Mesendoderm (in vitro differentiated cells): ENCODE data around the gene CCDC187.
A peak's percentile ranks its signal among the peaks of the same experiment; 100 is the strongest.

ENCODE experiments used
- DNase-seq: peaks from one replicate; pipeline ENCODE4 v3.0.0; 2013
- H2AK5ac ChIP-seq: 2 replicates; pipeline ENCODE4 v1.6.1; 2013; ENCODE audit warnings: low read length, inconsistent platforms
- H2BK120ac ChIP-seq: 2 replicates; pipeline ENCODE4 v1.6.1; 2013; ENCODE audit warnings: low read depth, mild to moderate bottlenecking, low read length, moderate library complexity, mixed read lengths
- H2BK15ac ChIP-seq: replicated peaks from 2 replicates; pipeline ENCODE4 v1.6.1; 2013; ENCODE audit warnings: low read depth, mild to moderate bottlenecking, moderate library complexity
- H2BK5ac ChIP-seq: 2 replicates; pipeline ENCODE4 v1.6.1; 2013; ENCODE audit warnings: low read length, inconsistent platforms
- H3K18ac ChIP-seq: 2 replicates; pipeline ENCODE4 v1.6.1; 2013; ENCODE audit warnings: mild to moderate bottlenecking, low read length, mixed read lengths
- H3K23ac ChIP-seq: one replicate; pipeline ENCODE4 v1.6.1; 2013; ENCODE audit warnings: low read length
- H3K27ac ChIP-seq: 2 replicates; pipeline ENCODE4 v1.5.1; 2013; ENCODE audit warnings: low read depth, mild to moderate bottlenecking, inconsistent platforms, low read length, moderate library complexity
- H3K27me3 ChIP-seq: 2 replicates; pipeline ENCODE4 v1.6.1; 2013; ENCODE audit warnings: low read length, control low read depth, mild to moderate bottlenecking, inconsistent platforms; ENCODE audit not compliant: insufficient read depth, poor library complexity
- H3K36me3 ChIP-seq: 2 replicates; pipeline ENCODE4 v1.6.1; 2013; ENCODE audit warnings: low read length, inconsistent platforms; ENCODE audit not compliant: control insufficient read depth, insufficient read depth
- H3K4ac ChIP-seq: one replicate; pipeline ENCODE4 v1.6.1; 2013; ENCODE audit warnings: low read depth, mild to moderate bottlenecking, low read length, moderate library complexity
- H3K4me1 ChIP-seq: 2 replicates; pipeline ENCODE4 v1.6.1; 2013; ENCODE audit warnings: low read depth, low read length, inconsistent platforms; ENCODE audit not compliant: control insufficient read depth
- H3K4me2 ChIP-seq: 2 replicates; pipeline ENCODE4 v1.6.1; 2013; ENCODE audit warnings: low read length
- H3K4me3 ChIP-seq: 2 replicates; pipeline ENCODE4 v1.5.1; 2013; ENCODE audit warnings: mild to moderate bottlenecking, low read length
- H3K56ac ChIP-seq: one replicate; pipeline ENCODE4 v1.6.1; 2013; ENCODE audit warnings: low read length
- H3K79me1 ChIP-seq: 2 replicates; pipeline ENCODE4 v1.6.1; 2013; ENCODE audit warnings: low read length, inconsistent platforms
- H3K79me2 ChIP-seq: 2 replicates; pipeline ENCODE4 v1.6.1; 2013; ENCODE audit warnings: mild to moderate bottlenecking, low read length; ENCODE audit not compliant: control insufficient read depth, insufficient read depth
- H3K9ac ChIP-seq: 2 replicates; pipeline ENCODE4 v1.6.1; 2013; ENCODE audit warnings: low read length, inconsistent platforms
- H4K5ac ChIP-seq: one replicate; pipeline ENCODE4 v1.6.1; 2013; ENCODE audit warnings: low read length
- H4K8ac ChIP-seq: one replicate; pipeline ENCODE4 v1.6.1; 2013; ENCODE audit warnings: low read depth, mild to moderate bottlenecking, control low read depth, low read length, moderate library complexity
- WGBS: extraction: QIAGEN DNeasy Blood & Tissue Kit; methylation state at CpG from one replicate; pipeline ENCODE4 v1.1.7; 2013; ENCODE audit warnings: low lambda C conversion rate, missing lambda C conversion rate; ENCODE audit not compliant: insufficient coverage; ENCODE audit errors: extremely low coverage; 5-methylcytosine and 5-hydroxymethylcytosine counted together

The CCDC187 gene

GRCh38 chr9:136258786-136259516 lies 44.9 kb downstream of the CCDC187 start:
- no peak overlapping the region for H3K27ac ChIP-seq
- H4K5ac ChIP-seq = no peak overlapping the region
- H2AK5ac ChIP-seq = no peak overlapping the region
- WGBS = no CpG with 5 or more reads among the region's 22 CpGs
- no peaks in the 10 kb centered on the region for H3K79me1 ChIP-seq
- H3K9ac ChIP-seq = no peak overlapping the region
- no peak overlapping the region for H2BK120ac ChIP-seq
- no peak overlapping the region for H3K56ac ChIP-seq
- no peaks in the 10 kb centered on the region for H3K79me2 ChIP-seq
- H3K4me1 ChIP-seq = no peaks in the 10 kb centered on the region
- H3K36me3 ChIP-seq = no peaks in the 10 kb centered on the region
- no peaks in the 10 kb centered on the region for H3K27me3 ChIP-seq
- no peak for DNase-seq
- no peak overlapping the region for H3K4me2 ChIP-seq
- H3K23ac ChIP-seq = no peak overlapping the region
- no peak overlapping the region for H4K8ac ChIP-seq
- no peak overlapping the region for H3K18ac ChIP-seq
- no peak overlapping the region for H2BK15ac ChIP-seq
- H3K4me3 ChIP-seq = no peak overlapping the region
- H2BK5ac ChIP-seq = no peak overlapping the region
- H3K4ac ChIP-seq = no peak overlapping the region

- no peak overlapping the region for H2BK15ac ChIP-seq
- WGBS = no CpG with 5 or more reads among the region's 13 CpGs
- H4K5ac ChIP-seq = no peak overlapping the region
- no peaks in the 10 kb centered on the region for H3K36me3 ChIP-seq
- no peak overlapping the region for H2AK5ac ChIP-seq
- H2BK120ac ChIP-seq = no peak overlapping the region
- no peak overlapping the region for H3K27ac ChIP-seq
- H3K4me2 ChIP-seq = no peak overlapping the region
- no peaks in the 10 kb centered on the region for H3K4me1 ChIP-seq
- no peak overlapping the region for H3K4ac ChIP-seq
- no peaks in the 10 kb centered on the region for H3K79me1 ChIP-seq
- no peaks in the 10 kb centered on the region for H3K27me3 ChIP-seq
- no peak overlapping the region for H4K8ac ChIP-seq
- no peak for DNase-seq
- H3K79me2 ChIP-seq = no peaks in the 10 kb centered on the region
- H2BK5ac ChIP-seq = no peak overlapping the region
- no peak overlapping the region for H3K23ac ChIP-seq
- H3K18ac ChIP-seq = no peak overlapping the region
- H3K9ac ChIP-seq = no peak overlapping the region
- H3K4me3 ChIP-seq = no peak overlapping the region
- H3K56ac ChIP-seq = no peak overlapping the region
Measured at GRCh38 chr9:136258299-136258625, 45.6 kb downstream of the CCDC187 start.

- no peaks in the 10 kb centered on the region for H3K36me3 ChIP-seq
- no peak overlapping the region for H3K9ac ChIP-seq
- no peak overlapping the region for H3K4me2 ChIP-seq
- no peaks in the 10 kb centered on the region for H3K79me1 ChIP-seq
- H3K23ac ChIP-seq = no peak overlapping the region
- H4K5ac ChIP-seq = no peak overlapping the region
- H3K4me1 ChIP-seq = no peaks in the 10 kb centered on the region
- no peak overlapping the region for H2BK5ac ChIP-seq
- H3K79me2 ChIP-seq = no peaks in the 10 kb centered on the region
- DNase-seq = no peak
- no peak overlapping the region for H3K18ac ChIP-seq
- H4K8ac ChIP-seq = no peak overlapping the region
- H3K4me3 ChIP-seq = no peak overlapping the region
- no peak overlapping the region for H3K27ac ChIP-seq
- H3K56ac ChIP-seq = no peak overlapping the region
- WGBS = no CpG with 5 or more reads among the region's 39 CpGs
- no peak overlapping the region for H2BK120ac ChIP-seq
- H3K27me3 ChIP-seq = no peaks in the 10 kb centered on the region
- H3K4ac ChIP-seq = no peak overlapping the region
- no peak overlapping the region for H2AK5ac ChIP-seq
- H2BK15ac ChIP-seq = no peak overlapping the region
Measured at GRCh38 chr9:136257381-136258298, 46.3 kb downstream of the CCDC187 start.

- H3K27ac ChIP-seq = no peak overlapping the region
- H3K56ac ChIP-seq = no peak overlapping the region
- H3K36me3 ChIP-seq = no peaks in the 10 kb centered on the region
- H2BK15ac ChIP-seq = no peak overlapping the region
- no peaks in the 10 kb centered on the region for H3K27me3 ChIP-seq
- no peaks in the 10 kb centered on the region for H3K79me2 ChIP-seq
- H3K4me1 ChIP-seq = no peaks in the 10 kb centered on the region
- H2BK120ac ChIP-seq = no peak overlapping the region
- no peak overlapping the region for H3K4ac ChIP-seq
- H3K4me3 ChIP-seq = no peak overlapping the region
- DNase-seq = peak; percentile 30
- no peak overlapping the region for H2AK5ac ChIP-seq
- H3K18ac ChIP-seq = no peak overlapping the region
- no peaks in the 10 kb centered on the region for H3K79me1 ChIP-seq
- H3K9ac ChIP-seq = no peak overlapping the region
- no peak overlapping the region for H4K5ac ChIP-seq
- H3K23ac ChIP-seq = no peak overlapping the region
- H3K4me2 ChIP-seq = no peak overlapping the region
- H4K8ac ChIP-seq = no peak overlapping the region
- H2BK5ac ChIP-seq = no peak overlapping the region
- WGBS = no CpG with 5 or more reads among the region's 28 CpGs
Measured at GRCh38 chr9:136255896-136256890, 47.7 kb downstream of the CCDC187 start.

- Histone ChIP-seq H3K79me2 (no peaks in the 10 kb centered on the region), H3K56ac (no peak overlapping the region), H3K23ac (no peak overlapping the region), H2AK5ac (no peak overlapping the region), H4K5ac (no peak overlapping the region), H3K4me3 (no peak overlapping the region), H2BK120ac (no peak overlapping the region), H2BK5ac (no peak overlapping the region), H3K9ac (no peak overlapping the region), H4K8ac (no peak overlapping the region), H2BK15ac (no peak overlapping the region), H3K18ac (no peak overlapping the region), H3K36me3 (no peaks in the 10 kb centered on the region), H3K27me3 (no peaks in the 10 kb centered on the region), H3K4me2 (no peak overlapping the region), H3K4me1 (no peaks in the 10 kb centered on the region), H3K27ac (no peak overlapping the region), H3K79me1 (no peaks in the 10 kb centered on the region), H3K4ac (no peak overlapping the region)
- DNase-seq = no peak
- no CpG with 5 or more reads among the region's 12 CpGs for WGBS
Measured at GRCh38 chr9:136255166-136255538, 48.7 kb downstream of the CCDC187 start.
